K562 (cell line): ENCODE data around the gene AKR1C4. TPM values are rescaled to one million over a fixed set of nuclear protein-coding genes. Genes with fewer than 3 reads are reported as not detected.

ENCODE experiments used
- ATAC-seq: fragments of 200-7000 bp; cut with Tn5 transposase; 3 replicates; pipeline ENCODE4 v1.9.1; 2020; ENCODE audit warnings: moderate library complexity
- BruUV-seq: library from RNA; stranded (reverse); fragments of 400-500 nt; replicated peaks from 2 replicates; lab custom pipeline; 2021; lab: Mats Ljungman, UMichigan
- CTCF ChIA-PET: fragments of 300-600 bp; formaldehyde crosslinking; extraction: SDS; loops from one replicate; lab custom pipeline; 2021; ENCODE audit warnings: low intra/inter-chr PET ratio; lab: Yijun Ruan, JAX
- POLR2A ChIA-PET: fragments of 300-600, 350-650 bp; sonication (Branson Sonifier 250); formaldehyde crosslinking; extraction: SDS; loops from one replicate; lab custom pipeline; 2021; ENCODE audit warnings: antibody characterized with exemption, inconsistent platforms; lab: Yijun Ruan, JAX
- DNase-seq, 4 experiments: peaks; one replicate each; pipeline versions ENCODE4 v3.0.0 to v3.0.0-alpha.2; 2011 to 2018; ENCODE audit warnings: low spot score in 3 of 4, mixed read lengths in 3 of 4; ENCODE audit errors: extremely low read depth in 1 of 4
- FAIRE-seq: peaks from 2 replicates; lab custom pipeline; 2011; peaks lifted over from hg19 to GRCh38; lab: Jason Lieb, UNC
- H2AFZ ChIP-seq: 2 replicates; pipeline ENCODE4 v1.6.0; 2011; ENCODE audit warnings: low read depth, low read length, control low read depth, inconsistent platforms
- H3K27ac ChIP-seq: fragments of 200-600 bp; 3 replicates; pipeline ENCODE4 v1.8.0; 2011; ENCODE audit warnings: low read depth, mild to moderate bottlenecking, control low read depth, inconsistent platforms, low read length, moderate library complexity, mixed read lengths; ENCODE audit errors: extremely low read depth
- H3K27me3 ChIP-seq, 2 experiments: fragments of 300-600 bp in 1 of 2; 2 replicates in 1 of 2; 3 replicates in 1 of 2; pipeline versions ENCODE4 v1.6.0 to v1.8.0; 2011; ENCODE audit warnings: inconsistent platforms in 2 of 2, low read length in 2 of 2, mild to moderate bottlenecking in 1 of 2, mixed read lengths in 1 of 2, moderate library complexity in 1 of 2; ENCODE audit not compliant: control insufficient read depth in 2 of 2, insufficient read depth in 2 of 2
- H3K36me3 ChIP-seq: fragments of 300-600 bp; 3 replicates; pipeline ENCODE4 v1.8.0; 2011; ENCODE audit warnings: mild to moderate bottlenecking, low read length, inconsistent platforms; ENCODE audit not compliant: control insufficient read depth, insufficient read depth
- H3K4me1 ChIP-seq, 2 experiments: fragments of 200-600 bp in 1 of 2; replicated peaks in 1 of 2; 2 replicates in 1 of 2; 3 replicates in 1 of 2; pipeline versions ENCODE4 v1.5.1 to v1.8.0; 2011; ENCODE audit warnings: inconsistent platforms in 2 of 2, low read length in 2 of 2, mild to moderate bottlenecking in 1 of 2, mixed read lengths in 1 of 2, moderate library complexity in 1 of 2; ENCODE audit not compliant: control insufficient read depth in 2 of 2, insufficient read depth in 2 of 2
- H3K4me2 ChIP-seq: 2 replicates; pipeline ENCODE4 v1.6.1; 2011; ENCODE audit warnings: low read length, control low read depth, inconsistent platforms, mixed read lengths; ENCODE audit not compliant: insufficient read depth
- H3K4me3 ChIP-seq: fragments of 200-600 bp; sonication (generic), shearing (Covaris generic); 2 replicates; pipeline ENCODE4 v1.5.1; 2016; ENCODE audit warnings: control low read depth, inconsistent platforms
- H3K79me2 ChIP-seq: fragments of 200-600 bp; 3 replicates; pipeline ENCODE4 v1.8.0; 2011; ENCODE audit warnings: low read length, inconsistent platforms; ENCODE audit not compliant: control insufficient read depth, insufficient read depth
- H3K9ac ChIP-seq, 2 experiments: 2 replicates each; pipeline versions ENCODE4 v1.6.0 to v1.6.1; 2011; ENCODE audit warnings: low read depth in 2 of 2, low read length in 2 of 2, control low read depth in 1 of 2, inconsistent platforms in 1 of 2, mild to moderate bottlenecking in 1 of 2, mixed read lengths in 1 of 2; ENCODE audit not compliant: insufficient read depth in 1 of 2
- H3K9me1 ChIP-seq: one replicate; pipeline ENCODE4 v1.6.0; 2011; ENCODE audit warnings: inconsistent platforms, mild to moderate bottlenecking, low read length, moderate library complexity; ENCODE audit not compliant: control insufficient read depth, insufficient read depth
- H3K9me3 ChIP-seq: replicated peaks from 2 replicates; pipeline ENCODE4 v1.5.1; 2011; ENCODE audit warnings: low read depth, low read length, inconsistent platforms; ENCODE audit not compliant: control insufficient read depth, insufficient read depth
- H4K20me1 ChIP-seq: replicated peaks from 2 replicates; pipeline ENCODE4 v1.6.1; 2011; ENCODE audit warnings: low read length, inconsistent platforms, mixed read lengths; ENCODE audit not compliant: control insufficient read depth, insufficient read depth
- BRD9 ChIP-seq: fragments of 450-650 bp; IDR thresholded peaks from 2 replicates; pipeline ENCODE4 v1.6.1; 2018; ENCODE audit warnings: low read depth; ENCODE audit not compliant: partially characterized antibody
- ELF2 ChIP-seq: fragments of 250-450 bp; sonication (Bioruptor Pico); IDR thresholded peaks from 2 replicates; pipeline ENCODE4 v1.5.0; 2021; ENCODE audit warnings: mild to moderate bottlenecking
- GTF3C2 ChIP-seq: IDR thresholded peaks from 3 replicates; pipeline ENCODE4 v1.6.1; 2011; ENCODE audit warnings: borderline replicate concordance, mild to moderate bottlenecking, moderate library complexity; ENCODE audit not compliant: insufficient read length; ENCODE audit errors: extremely low read depth
- HNRNPUL1 ChIP-seq: fragments of 200-400 bp; formaldehyde crosslinking; IDR thresholded peaks from 2 replicates; pipeline ENCODE4 v1.6.1; 2017; ENCODE audit warnings: low read length
- NCOA2 ChIP-seq, 2 experiments: fragments of 450-650 bp; IDR thresholded peaks; 2 replicates each; pipeline ENCODE4 v1.6.1; 2018; ENCODE audit warnings: mild to moderate bottlenecking in 2 of 2, moderate library complexity in 1 of 2; ENCODE audit not compliant: partially characterized antibody in 2 of 2
- NFE2 ChIP-seq: IDR thresholded peaks from 2 replicates; pipeline ENCODE4 v1.6.1; 2014; ENCODE audit warnings: antibody characterized with exemption, low read depth
- POLR2G ChIP-seq: fragments of 200-400 bp; formaldehyde crosslinking; IDR thresholded peaks from 2 replicates; pipeline ENCODE4 v1.6.1; 2017; ENCODE audit warnings: low read depth, mild to moderate bottlenecking, antibody characterized with exemption, low read length, moderate library complexity
- RCOR1 ChIP-seq, 2 experiments: IDR thresholded peaks; 2 replicates each; pipeline ENCODE4 v1.6.1; 2012; ENCODE audit warnings: low read depth in 2 of 2, low read length in 2 of 2, borderline replicate concordance in 1 of 2, improper control_type of control experiment in 1 of 2
- TFAP4 ChIP-seq: sonication (generic); formaldehyde crosslinking; IDR thresholded peaks from 2 replicates; pipeline ENCODE4 v1.8.0; 2022; ENCODE audit warnings: missing genetic modification reagents, mild to moderate bottlenecking, moderate library complexity, borderline replicate concordance
- ZBTB12 ChIP-seq: fragments of 250-450 bp; sonication (Bioruptor Pico); IDR thresholded peaks from 2 replicates; pipeline ENCODE4 v1.4.0; 2020
- ZNF584 ChIP-seq: fragments of 200-800 bp; sonication (Bioruptor generic); IDR thresholded peaks from 2 replicates; pipeline ENCODE4 v1.6.1; 2016; ENCODE audit warnings: low read depth, mild to moderate bottlenecking, missing genetic modification characterization, missing compliant biosample characterization
- WGBS: fragments of 100-300 bp; shearing (Covaris generic); methylation state at CpG from one replicate; pipeline ENCODE4 v1.1.6; 2016; ENCODE audit warnings: low coverage, mixed read lengths; ENCODE audit not compliant: insufficient coverage; ENCODE audit errors: missing lambda C conversion rate; 5-methylcytosine and 5-hydroxymethylcytosine counted together
- in situ Hi-C: fragments of 300-500 bp; cut with MboI; formaldehyde crosslinking; loops from 4 replicates; pipeline ENCODE4 v1.15.0; 2018; ENCODE audit warnings: inconsistent platforms, mixed read lengths
- intact Hi-C: fragments of 100-400 bp; cut with micrococcal nuclease; formaldehyde crosslinking; loops from 2 replicates; pipeline ENCODE4 v1.14.2; 2022
- polyA plus RNA-seq, 8 experiments: library from polyadenylated mRNA; depleted of rRNA in 4 of 8; stranded (reverse) in 5 of 8; unstranded in 3 of 8; fragments of >200 nt; fragmentation: Nextera tagmentation in 2 of 8; fragmentation: Illumina TruSeq in 1 of 8; extraction: Ambion mirVana in 2 of 8; extraction: Trizol in 1 of 8; gene quantifications; 2 replicates each; pipeline versions ENCODE4 v1.2.1 to v1.2.3, GENCODE V29; 2011 to 2014; ENCODE audit warnings: inconsistent platforms in 1 of 8, missing spikeins in 1 of 8
- total RNA-seq, 7 experiments: library from RNA; depleted of rRNA in 6 of 7; stranded (reverse); fragments of >200 nt in 6 of 7; fragmentation: Illumina TruSeq in 2 of 7; extraction: Trizol in 2 of 7; gene quantifications; 2 replicates each; pipeline versions ENCODE4 v1.2.1 to v1.2.3, GENCODE V29; 2011 to 2021; ENCODE audit warnings: low replicate concordance in 1 of 7

AKR1C4 gene
- total and polyA plus RNA-seq, 9 of the 15 experiments (the other 6 are each of a cell fraction or from before 2014, with no cell fraction given), result 0.13 TPM; not detected in 8

GRCh38 chr10:5198386-5198785 is 1.7 kb downstream of the AKR1C4 start:
- in situ Hi-C loops, result no loop called here
- Histone ChIP-seq H3K79me2 (no peaks in the 10 kb centered on the region), H3K27me3 (no peaks in the 10 kb centered on the region), H4K20me1 (no peaks in the 10 kb centered on the region), H3K4me1 (no peaks in the 10 kb centered on the region; a peak in 1 of 5 replicates), H3K9ac (no peak overlapping the region), H3K27ac (no peak overlapping the region), H3K36me3 (no peaks in the 10 kb centered on the region), H3K4me3 (no peak overlapping the region), H2AFZ (no peak overlapping the region), H3K9me3 (no peaks in the 10 kb centered on the region), H3K4me2 (no peak overlapping the region), H3K9me1 (no peaks in the 10 kb centered on the region)
- BruUV-seq, result no TSS peak
- DNase-seq (no peak), ATAC-seq (no peak), FAIRE-seq (no peak)
- WGBS, result 42% methylated on average over 3 of the region's 3 CpGs
- ChIA-PET POLR2A (no interaction called here), CTCF (no interaction called here)
- no peak for TF ChIP-seq BRD9
- no peak for TF ChIP-seq RCOR1 (IDR thresholded peaks at IDR 0.05; ENCODE audit: borderline replicate concordance in 1 of 2, low read depth in 2 of 2, low read length in 2 of 2)
- no peak for TF ChIP-seq ZBTB12 (CRISPR knock-in tag)
- TF ChIP-seq TFAP4, result no peak
- TF ChIP-seq GTF3C2, result no peak
- no peak for TF ChIP-seq NCOA2 (IDR thresholded peaks at IDR 0.05; ENCODE audit: partially characterized antibody in 2 of 2)
- TF ChIP-seq HNRNPUL1, result no peak
- TF ChIP-seq POLR2G, result no peak
- TF ChIP-seq NFE2, result no peak
- no peak for TF ChIP-seq ZNF584 (CRISPR knock-in tag)
- no peak for TF ChIP-seq ELF2
- intact Hi-C loops, result no loop called here
